SK-N-MC (cell line): ENCODE results near the gene VRTN.
"Not testable (repeated sequence)": the region's sequence is repeated elsewhere in the genome, so short reads cannot be mapped to it uniquely, and the experiment has no call there.

ENCODE experiments used
- DNase-seq: peaks from one replicate; pipeline ENCODE4 v3.0.0-alpha.2; 2011; ENCODE audit warnings: low read depth, low spot score
- H3K27ac ChIP-seq: fragments of 200-600 bp; sonication (generic); 2 replicates; pipeline ENCODE4 v1.5.1; 2016; ENCODE audit warnings: mixed run types
- H3K36me3 ChIP-seq: fragments of 200-600 bp; sonication (generic); 2 replicates; pipeline ENCODE4 v1.6.1; 2017; ENCODE audit warnings: antibody characterized with exemption, low read length, mixed read lengths; ENCODE audit not compliant: insufficient read depth
- H3K4me3 ChIP-seq: fragments of 200-600 bp; sonication (generic); 2 replicates; pipeline ENCODE4 v1.5.1; 2016
- H3K9ac ChIP-seq: fragments of 200-600 bp; sonication (generic); 2 replicates; pipeline ENCODE4 v1.8.0; 2017; ENCODE audit warnings: mixed run types, mixed read lengths; ENCODE audit not compliant: insufficient read length
- H3K9me3 ChIP-seq: fragments of 200-600 bp; sonication (generic); 2 replicates; pipeline ENCODE4 v1.6.1; 2017; ENCODE audit warnings: low read depth, mild to moderate bottlenecking, antibody characterized with exemption, low read length, moderate library complexity, mixed read lengths
- EZH2 ChIP-seq: fragments of 200-600 bp; sonication (generic); IDR thresholded peaks from one replicate; pipeline ENCODE4 v1.6.1; 2017; ENCODE audit warnings: antibody characterized with exemption
- FOXP2 ChIP-seq: optimal IDR thresholded peaks from 2 replicates; pipeline ENCODE3; 2011; ENCODE audit warnings: mild to moderate bottlenecking, moderate library complexity; ENCODE audit not compliant: insufficient read depth; ENCODE audit errors: extremely low read length, control extremely low read depth
- POLR2AphosphoS5 ChIP-seq: IDR thresholded peaks from 2 replicates; pipeline ENCODE4 v1.6.1; 2012; ENCODE audit warnings: mild to moderate bottlenecking, low read depth, low read length, borderline replicate concordance

VRTN gene

DNA sequence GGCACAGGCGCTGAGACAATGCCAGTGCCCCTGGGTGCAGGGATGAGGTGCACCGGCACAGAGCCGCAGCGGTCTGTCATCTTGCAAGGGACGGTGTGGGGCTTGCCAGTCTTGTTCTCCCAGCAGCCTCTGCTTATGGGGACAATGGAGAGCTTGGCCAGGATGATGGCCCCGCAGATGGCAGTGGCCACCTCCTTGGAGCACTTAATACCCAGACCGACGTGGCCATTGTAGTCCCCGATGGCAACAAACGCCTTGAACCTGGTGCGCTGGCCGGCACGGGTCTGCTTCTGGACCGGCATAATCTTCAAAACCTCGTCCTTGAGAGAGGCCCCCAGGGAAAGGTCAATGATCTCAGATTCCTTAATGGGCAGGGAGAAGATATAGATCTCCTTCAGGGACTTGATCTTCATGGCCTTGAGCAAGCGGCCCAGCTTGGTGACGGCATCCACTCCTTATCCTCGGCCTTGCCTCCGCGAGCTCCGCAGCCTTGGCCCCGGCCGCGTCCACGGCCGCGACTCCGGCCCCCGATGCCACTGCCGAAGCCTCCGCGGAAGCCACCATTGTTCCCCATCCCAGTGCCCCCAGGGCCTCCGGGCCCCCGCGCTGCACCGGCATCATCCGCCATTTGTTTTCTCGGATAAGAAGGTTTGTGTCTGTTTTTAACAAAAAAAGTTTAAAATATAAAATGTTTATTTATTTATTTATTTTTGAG is 29.9 kb downstream of the VRTN start:
- Histone ChIP-seq H3K36me3 (no peaks in the 10 kb centered on the region), H3K4me3 (no peak overlapping the region), H3K9me3 (no peaks in the 10 kb centered on the region), H3K27ac (no peak overlapping the region), H3K9ac (no peak overlapping the region)
- no peak for DNase-seq
- TF ChIP-seq FOXP2 (no peak), POLR2AphosphoS5 (no peak), EZH2 (no peak)

DNA sequence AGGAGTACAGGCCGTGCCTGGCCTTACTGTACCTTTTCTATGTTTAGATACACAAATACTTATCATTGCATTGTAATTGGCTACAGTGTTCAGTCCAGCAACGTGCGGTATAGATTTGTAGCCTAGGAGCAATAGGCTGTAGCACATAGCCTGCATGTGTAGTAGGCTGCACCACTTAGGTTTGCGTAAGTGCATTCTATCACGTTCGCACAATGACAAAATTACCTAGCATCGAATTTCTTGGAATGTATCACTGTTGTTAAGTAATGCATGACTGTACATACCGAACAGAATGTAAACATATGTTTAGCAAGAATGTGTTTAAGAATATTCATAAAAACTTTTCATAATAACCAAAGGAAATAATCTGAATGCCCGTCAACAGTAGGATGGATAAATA is 31.9 kb downstream of the VRTN start:
- Histone ChIP-seq H3K27ac (no peak overlapping the region), H3K36me3 (no peaks in the 10 kb centered on the region), H3K9ac (no peak overlapping the region), H3K9me3 (no peaks in the 10 kb centered on the region), H3K4me3 (no peak overlapping the region)
- TF ChIP-seq FOXP2 (no peak), EZH2 (no peak), POLR2AphosphoS5 (no peak)
- no peak for DNase-seq

DNA sequence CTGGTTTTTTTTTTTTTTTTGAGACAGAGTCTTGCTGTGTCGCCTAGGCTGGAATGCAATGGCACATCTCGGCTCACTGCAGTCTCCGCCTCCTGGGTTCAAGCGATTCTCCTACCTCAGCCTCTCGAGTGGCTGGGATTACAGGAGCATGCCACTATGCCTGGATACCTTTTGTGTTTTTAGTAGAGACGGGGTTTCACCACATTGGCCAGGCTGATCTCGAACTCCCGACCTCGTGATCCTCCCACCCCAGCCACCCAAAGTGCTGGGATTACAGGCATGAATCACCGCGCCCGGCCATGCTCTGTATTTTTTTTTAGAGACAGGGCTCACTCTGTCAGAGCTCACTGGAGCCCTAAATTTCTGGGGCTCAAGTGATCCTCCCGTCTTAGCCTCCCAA is 32.6 kb downstream of the VRTN start:
- Histone ChIP-seq H3K27ac (no peak overlapping the region), H3K36me3 (no peaks in the 10 kb centered on the region)
- no peak for TF ChIP-seq FOXP2
- no peak for TF ChIP-seq POLR2AphosphoS5
- no peak for TF ChIP-seq EZH2

DNA sequence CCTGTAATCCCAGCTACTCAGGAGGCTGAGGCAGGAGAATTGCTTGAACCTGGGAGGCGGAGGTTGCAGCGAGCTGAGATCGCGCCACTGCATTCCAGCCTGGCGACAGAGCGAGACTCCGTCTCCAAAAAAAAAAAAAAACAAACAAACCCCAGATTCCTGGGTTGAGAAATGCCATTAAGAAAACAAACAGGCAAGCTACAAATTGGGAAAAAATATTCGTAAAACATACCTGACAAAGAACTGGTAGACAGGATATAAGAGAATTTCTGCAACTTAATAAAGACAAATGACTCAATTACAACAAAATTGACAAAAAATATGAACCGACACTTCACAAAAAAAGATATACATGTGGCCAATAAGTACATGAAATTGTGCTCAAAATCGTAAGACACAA is 33.3 kb downstream of the VRTN start:
- not testable (repeated sequence) for DNase-seq, H3K27ac ChIP-seq, H3K36me3 ChIP-seq, H3K9ac ChIP-seq, H3K9me3 ChIP-seq, H3K4me3 ChIP-seq

More for the DNA sequence above, 32.6 kb downstream of the VRTN start:
- H3K9me3 ChIP-seq: no peaks in the 10 kb centered on the region
- no peak overlapping the region for H3K4me3 ChIP-seq
- no peak overlapping the region for H3K9ac ChIP-seq
- no peak for DNase-seq

DNA sequence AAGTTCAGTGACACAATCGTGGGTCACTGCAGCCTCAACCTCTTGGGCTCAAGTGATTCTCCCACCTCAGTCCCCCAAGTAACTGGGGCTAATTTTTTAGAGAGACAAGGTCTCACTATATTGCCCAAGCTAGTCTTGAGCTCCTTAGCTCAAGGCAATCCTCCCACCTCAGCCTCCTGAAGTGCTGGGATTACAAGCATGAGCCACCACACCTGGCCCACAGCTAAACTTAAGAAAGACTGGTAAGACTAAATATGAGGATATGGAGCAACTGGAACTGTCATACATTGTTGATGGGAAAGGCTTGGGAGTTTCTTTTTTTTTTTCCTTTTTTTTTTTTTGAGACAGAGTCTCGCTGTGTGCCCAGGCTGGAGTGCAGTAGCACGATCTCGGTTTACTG is 34.0 kb downstream of the VRTN start:
- no peaks in the 10 kb centered on the region for H3K36me3 ChIP-seq
- TF ChIP-seq EZH2 (no peak), POLR2AphosphoS5 (no peak), FOXP2 (no peak)
- H3K27ac ChIP-seq: no peak overlapping the region
- DNase-seq: no peak
- no peak overlapping the region for H3K9ac ChIP-seq
- H3K9me3 ChIP-seq: no peaks in the 10 kb centered on the region
- H3K4me3 ChIP-seq: no peak overlapping the region

DNA sequence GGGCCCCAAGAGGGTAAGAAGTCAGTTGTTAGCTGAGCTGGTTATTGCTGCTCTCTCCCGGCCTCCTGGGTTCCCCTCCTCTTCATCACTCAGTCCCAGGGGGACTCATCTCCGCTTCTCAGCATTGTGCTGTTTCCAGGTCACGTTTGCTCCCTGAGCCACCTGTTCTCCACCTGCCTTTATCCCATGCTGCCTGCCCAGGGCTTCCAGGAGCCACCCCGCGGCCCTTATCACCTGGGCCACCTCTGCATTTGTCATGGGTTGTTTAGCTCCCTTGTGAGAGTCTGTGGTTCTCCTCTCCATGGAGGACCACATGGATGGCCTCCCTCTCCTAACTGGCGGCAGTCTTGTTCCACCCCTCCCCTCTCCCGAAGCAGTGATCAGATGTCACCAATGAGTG is 41.7 kb downstream of the VRTN start:
- no peaks in the 10 kb centered on the region for H3K9me3 ChIP-seq
- TF ChIP-seq EZH2 (no peak), POLR2AphosphoS5 (no peak), FOXP2 (no peak)
- DNase-seq: no peak
- H3K9ac ChIP-seq: no peak overlapping the region
- no peaks in the 10 kb centered on the region for H3K36me3 ChIP-seq
- H3K27ac ChIP-seq: no peak overlapping the region
- H3K4me3 ChIP-seq: no peak overlapping the region

DNA sequence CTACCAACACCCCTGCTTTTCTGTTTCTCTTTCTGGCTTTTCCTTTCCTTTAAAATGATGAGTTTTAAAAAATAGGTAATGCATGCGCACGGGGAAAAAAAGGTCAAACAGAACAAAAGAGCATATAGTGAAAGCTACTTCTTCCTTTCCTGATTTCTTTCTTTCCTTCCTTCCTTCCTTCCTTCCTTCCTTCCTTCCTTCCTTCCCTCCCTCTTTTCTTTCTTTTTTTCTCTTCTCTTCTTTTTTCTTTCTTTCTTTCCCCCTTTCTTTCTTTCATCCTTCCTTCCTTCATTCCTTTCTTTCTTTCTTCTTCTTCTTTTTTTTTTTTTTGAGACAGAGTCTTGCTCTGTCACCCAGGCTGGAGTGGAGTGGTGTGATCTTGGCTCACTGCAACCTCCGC is 42.2 kb downstream of the VRTN start:
- not testable (repeated sequence) for H3K36me3 ChIP-seq, H3K9me3 ChIP-seq, H3K9ac ChIP-seq, DNase-seq, H3K27ac ChIP-seq, H3K4me3 ChIP-seq

DNA sequence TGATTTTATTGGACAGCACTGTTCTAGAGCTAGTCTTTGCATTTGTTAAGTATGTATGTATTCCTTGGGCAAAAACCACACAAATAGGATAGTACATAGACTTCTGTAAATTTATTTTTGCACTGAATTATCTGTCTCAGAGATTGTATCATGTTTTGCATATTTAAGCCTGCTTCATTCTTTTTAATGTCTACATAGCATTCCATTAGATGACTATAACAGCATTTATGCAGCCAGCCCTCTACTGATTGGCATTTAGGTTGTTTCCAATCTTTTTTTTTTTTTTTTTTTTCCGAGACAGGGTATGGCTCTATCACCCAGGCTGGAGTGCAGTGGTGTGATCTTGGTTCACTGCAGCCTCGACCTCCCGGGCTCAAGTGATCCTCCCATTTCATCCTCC is 43.2 kb downstream of the VRTN start:
- no peak overlapping the region for H3K27ac ChIP-seq
- no peak for DNase-seq
- H3K36me3 ChIP-seq: no peaks in the 10 kb centered on the region
- TF ChIP-seq FOXP2 (no peak), POLR2AphosphoS5 (no peak), EZH2 (no peak)
- no peaks in the 10 kb centered on the region for H3K9me3 ChIP-seq
- no peak overlapping the region for H3K9ac ChIP-seq
- H3K4me3 ChIP-seq: no peak overlapping the region

DNA sequence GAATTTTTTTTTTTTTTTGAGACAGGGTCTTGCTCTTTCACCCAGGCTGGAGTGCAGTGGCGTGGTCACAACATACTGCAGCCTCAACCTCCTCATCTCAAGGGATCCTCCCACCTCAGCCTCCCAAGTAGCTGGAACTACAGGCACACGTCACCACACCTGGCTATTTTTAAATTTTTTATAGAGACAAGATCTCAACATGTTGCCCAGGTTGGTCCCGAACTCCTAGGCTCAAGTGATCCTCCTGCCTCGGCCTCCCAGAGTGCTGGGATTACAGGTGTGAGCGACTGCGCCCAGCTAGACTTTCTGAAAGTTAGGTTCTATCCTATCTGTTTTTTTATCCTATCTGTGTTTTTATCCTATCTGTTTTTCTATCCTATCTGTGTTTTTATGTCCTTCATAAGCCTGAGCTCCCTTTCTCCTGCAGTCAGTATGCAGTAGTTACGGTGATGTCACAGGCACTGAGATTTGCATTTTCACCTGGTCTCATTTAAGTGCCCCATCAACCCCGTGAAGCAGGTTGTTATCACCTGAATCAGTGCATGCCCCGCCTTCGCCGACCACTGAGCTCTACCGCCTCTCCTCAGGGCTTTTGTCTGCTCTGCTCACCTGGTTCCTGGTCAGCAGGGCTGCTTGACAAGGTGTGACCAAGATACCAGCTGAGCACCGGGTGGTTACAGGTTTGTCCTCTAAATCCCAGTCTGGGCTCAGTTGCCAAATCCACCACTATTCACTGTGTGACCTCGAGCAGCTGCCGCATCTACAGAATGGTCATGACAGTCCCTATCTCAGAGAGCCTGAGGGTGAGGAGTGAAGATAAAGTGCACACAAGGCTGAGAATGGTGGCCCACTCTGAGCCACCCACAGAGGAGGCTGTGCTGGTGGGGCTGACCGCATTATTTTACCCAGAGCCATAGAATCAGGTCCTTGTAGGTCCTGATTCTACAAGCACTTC is 44.6 kb downstream of the VRTN start:
- H3K9me3 ChIP-seq: no peaks in the 10 kb centered on the region
- H3K4me3 ChIP-seq: no peak overlapping the region
- H3K36me3 ChIP-seq: no peaks in the 10 kb centered on the region
- H3K9ac ChIP-seq: no peak overlapping the region
- no peak for TF ChIP-seq EZH2
- TF ChIP-seq POLR2AphosphoS5: no peak
- no peak for TF ChIP-seq FOXP2
- H3K27ac ChIP-seq: no peak overlapping the region
- no peak for DNase-seq
